HL-60/S4 treated with retinoic acid at 250 ng/mL for 4 days and 3 days (cell line): Measurements from ENCODE around the gene FBRSL1.
"Not testable (repeated sequence)": the region's sequence is repeated elsewhere in the genome, so short reads cannot be mapped to it uniquely, and the experiment has no call there.

ENCODE experiments used
- in situ Hi-C: fragments of 300-500 bp; cut with MboI; formaldehyde crosslinking; loops from 2 replicates; pipeline ENCODE4 v1.7.0; 2022; ENCODE audit warnings: low sequenced_read_pairs

Gene FBRSL1

GRCh38 chr12:132469423-132469822 lies 20.5 kb upstream of the FBRSL1 start:
- in situ Hi-C loops: no loop called here

DNA sequence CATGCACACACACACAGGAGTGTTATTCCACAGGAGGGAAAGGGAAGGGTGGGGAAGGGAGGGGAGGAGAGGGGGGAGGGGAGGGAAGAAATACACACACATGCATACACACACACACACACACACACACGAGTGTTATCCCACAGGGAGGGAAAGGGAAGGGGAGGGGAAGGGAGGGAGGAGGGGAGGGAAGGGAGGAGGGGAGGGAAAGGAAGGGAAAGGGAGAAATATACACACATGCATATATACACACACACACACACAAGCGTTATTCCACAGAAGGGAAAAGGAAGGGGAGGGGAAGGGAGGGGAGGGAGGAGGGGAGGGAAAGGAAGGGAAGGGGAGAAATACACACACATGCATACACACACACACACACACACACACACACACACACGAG lies 19.6 kb upstream of the FBRSL1 start:
- in situ Hi-C loops: no loop called here

GRCh38 chr12:132471011-132471857 lies 18.7 kb upstream of the FBRSL1 start:
- in situ Hi-C loops: no loop called here

- in situ Hi-C loops: no loop called here
Observed at GRCh38 chr12:132471858-132472255, 18.1 kb upstream of the FBRSL1 start.

GRCh38 chr12:132472386-132472785 lies 17.6 kb upstream of the FBRSL1 start:
- in situ Hi-C loops: no loop called here

DNA sequence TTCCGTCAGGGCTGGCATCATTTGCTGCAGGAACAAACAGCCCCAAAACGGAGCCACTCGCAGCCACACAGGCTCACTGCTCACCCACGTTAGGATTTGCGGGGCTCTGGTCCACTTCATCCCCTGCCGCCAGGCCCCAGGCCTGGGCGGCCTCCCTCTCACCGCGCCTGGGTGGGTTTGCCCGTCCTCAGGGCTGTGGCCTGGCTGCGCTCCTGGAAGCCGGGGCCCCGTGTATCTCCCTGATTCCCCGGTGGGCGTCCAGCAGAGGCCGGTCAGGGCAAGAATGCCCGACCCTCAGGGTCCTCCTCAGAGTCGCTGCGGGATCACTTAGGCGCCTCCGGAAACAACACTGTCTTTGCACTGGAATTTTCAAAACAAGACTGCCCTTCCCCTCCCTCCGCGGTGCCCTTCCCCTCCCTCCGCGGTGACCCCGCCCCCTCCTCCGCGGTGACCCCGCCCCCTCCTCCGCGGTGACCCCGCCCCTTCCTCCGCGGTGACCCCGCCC lies 15.7 kb upstream of the FBRSL1 start:
- in situ Hi-C loops: no loop called here

- in situ Hi-C loops: not testable (repeated sequence)
Observed at GRCh38 chr12:132474799-132475303, 15.1 kb upstream of the FBRSL1 start.

- in situ Hi-C loops: no loop called here
Observed at GRCh38 chr12:132475304-132476037, 14.5 kb upstream of the FBRSL1 start.

GRCh38 chr12:132476038-132476414 lies 13.9 kb upstream of the FBRSL1 start:
- in situ Hi-C loops: no loop called here

GRCh38 chr12:132476421-132476820 lies 13.5 kb upstream of the FBRSL1 start:
- in situ Hi-C loops: no loop called here

- in situ Hi-C loops: no loop called here
Observed at GRCh38 chr12:132477017-132477702, 12.8 kb upstream of the FBRSL1 start.

- in situ Hi-C loops: no loop called here
Observed at GRCh38 chr12:132477703-132478432, 12.1 kb upstream of the FBRSL1 start.

GRCh38 chr12:132478433-132478803 lies 11.5 kb upstream of the FBRSL1 start:
- in situ Hi-C loops: no loop called here

- in situ Hi-C loops: no loop called here
Observed at GRCh38 chr12:132478845-132479244, 11.1 kb upstream of the FBRSL1 start.

DNA sequence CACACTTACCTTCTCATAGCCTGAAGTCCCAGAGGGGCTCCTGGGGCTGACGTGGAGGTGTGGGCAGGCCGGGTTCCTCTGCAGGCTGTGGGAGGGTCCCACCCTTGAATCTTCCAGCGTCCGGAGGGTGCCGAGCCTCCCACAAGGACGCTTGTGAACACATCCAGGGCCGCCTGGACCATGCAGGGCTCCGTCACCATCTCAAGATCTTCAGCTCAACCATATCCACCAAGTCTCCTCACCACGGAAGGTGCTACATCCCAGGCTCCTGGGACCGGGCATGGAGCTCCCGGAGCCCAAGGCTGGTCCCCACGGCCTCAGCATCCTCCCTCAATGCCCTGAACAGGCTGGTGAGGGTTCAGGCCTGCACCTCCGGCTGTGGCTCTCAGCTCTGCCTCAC lies 10.7 kb upstream of the FBRSL1 start:
- in situ Hi-C loops: no loop called here

DNA sequence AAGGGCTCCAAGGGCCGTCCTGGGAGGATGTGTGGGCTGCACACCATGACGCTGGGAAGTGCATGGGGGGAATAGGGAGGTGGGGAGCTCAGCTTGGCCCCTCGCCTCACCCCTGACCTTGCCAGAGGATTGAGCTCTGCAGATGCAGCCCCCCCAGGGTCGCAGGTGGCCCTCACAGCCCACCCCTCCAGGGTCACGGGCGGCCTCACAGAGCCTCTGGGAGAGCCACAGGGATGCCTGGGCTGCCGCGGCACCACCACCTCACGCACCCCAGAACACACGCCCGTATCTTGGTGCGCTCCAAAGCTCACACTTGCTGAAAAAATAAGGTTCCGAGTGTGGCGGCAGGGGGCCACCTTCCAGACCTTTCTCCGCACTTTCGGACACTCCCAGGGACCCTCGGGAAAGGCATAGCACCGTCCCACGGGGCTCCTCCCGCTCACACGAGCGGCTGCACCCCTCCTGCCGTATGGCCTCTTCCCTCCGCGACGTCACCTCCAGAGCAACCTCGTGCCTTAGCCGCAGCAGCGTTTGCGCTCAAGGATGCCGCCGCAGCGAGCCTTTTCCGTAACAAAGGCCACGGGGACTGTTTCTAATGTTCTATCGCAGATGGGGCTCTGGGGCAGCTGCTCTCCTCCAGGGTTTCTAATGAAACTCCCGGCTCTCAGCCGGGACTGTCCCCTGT lies 9.9 kb upstream of the FBRSL1 start:
- in situ Hi-C loops: no loop called here

DNA sequence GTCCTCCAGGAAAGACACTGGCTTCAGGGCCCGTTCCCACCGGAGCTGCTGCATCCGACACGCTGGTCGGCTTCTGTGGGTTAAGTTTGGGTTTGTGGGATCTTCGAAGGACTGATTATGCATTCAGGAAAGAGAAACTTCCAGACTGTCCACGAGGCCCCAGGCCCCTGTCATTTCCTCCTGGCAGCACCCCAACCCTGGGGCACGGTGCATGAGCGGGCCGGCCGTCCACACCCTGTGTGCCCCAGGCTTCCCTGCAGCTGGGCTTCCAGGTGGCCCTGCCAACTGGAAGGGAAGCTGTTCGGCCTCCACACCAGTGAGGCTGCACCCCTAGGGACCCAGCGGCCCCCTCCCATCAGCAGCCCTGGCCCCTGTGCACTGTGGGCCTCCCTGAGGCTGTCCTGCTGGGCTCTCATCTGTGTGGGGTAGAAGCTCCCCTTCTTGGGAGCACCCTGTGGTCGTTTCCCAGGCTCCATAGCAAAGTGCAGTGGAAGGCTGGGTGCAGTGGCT lies 9.3 kb upstream of the FBRSL1 start:
- in situ Hi-C loops: no loop called here

GRCh38 chr12:132481345-132481744 lies 8.6 kb upstream of the FBRSL1 start:
- in situ Hi-C loops: no loop called here

- in situ Hi-C loops: no loop called here
Observed at GRCh38 chr12:132481771-132482745, 7.9 kb upstream of the FBRSL1 start.
